HCT116 (cell line): ENCODE data around the gene MYO1B. TPM values are rescaled to one million over a fixed set of nuclear protein-coding genes. Genes with fewer than 3 reads are reported as not detected.

ENCODE experiments used
- ATAC-seq: fragments of 200-7000 bp; cut with Tn5 transposase; 2 replicates; pipeline ENCODE4 v1.9.1; 2020; ENCODE audit warnings: mild to moderate bottlenecking, moderate library complexity
- BruUV-seq: library from RNA; stranded (reverse); fragments of 400-500 nt; replicated peaks from 2 replicates; lab custom pipeline; 2021; lab: Mats Ljungman, UMichigan
- CTCF ChIA-PET: fragments of 300-600 bp; sonication (Branson Sonifier 250); formaldehyde crosslinking; loops from one replicate; lab custom pipeline; 2021; ENCODE audit warnings: antibody characterized with exemption; lab: Charles Lee
- POLR2A ChIA-PET: fragments of 300-600, 350-600 bp; sonication (Branson Sonifier 250); formaldehyde crosslinking; loops from one replicate; lab custom pipeline; 2021; ENCODE audit warnings: antibody characterized with exemption; lab: Charles Lee
- RAD21 ChIA-PET, 2 experiments: fragments of 300-600 bp; sonication (Branson Sonifier 250); formaldehyde crosslinking; loops; one replicate each; lab custom pipeline; 2023; ENCODE audit warnings: low total read pairs in 2 of 2; ENCODE audit not compliant: uncharacterized antibody in 2 of 2, unreplicated experiment in 2 of 2, low non-redundant PET in 1 of 2; lab: Charles Lee
- DNase-seq: peaks from one replicate; pipeline ENCODE4 v3.0.0-alpha.2; 2010; ENCODE audit warnings: low read depth, low spot score
- H2AFZ ChIP-seq: fragments of 200-600 bp; shearing (Covaris generic), sonication (generic); 2 replicates; pipeline ENCODE4 v1.6.1; 2017; ENCODE audit warnings: low read depth, mixed run types, mixed read lengths, antibody characterized with exemption, low read length; ENCODE audit not compliant: poor library complexity, severe bottlenecking
- H3K27ac ChIP-seq: 2 replicates; pipeline ENCODE4 v1.5.1; 2012; ENCODE audit warnings: low read depth, low read length
- H3K27me3 ChIP-seq: fragments of 200-600 bp; sonication (generic); 2 replicates; pipeline ENCODE4 v1.6.1; 2016; ENCODE audit warnings: mixed run types, low read length, mixed read lengths; ENCODE audit not compliant: insufficient read depth
- H3K36me3 ChIP-seq, 2 experiments: fragments of 200-500 bp in 1 of 2; fragments of 200-600 bp in 1 of 2; sonication (Bioruptor generic) in 1 of 2; sonication (generic) in 1 of 2; 2 replicates each; pipeline versions ENCODE4 v1.5.1 to v1.6.1; 2014 to 2016; ENCODE audit warnings: low read length in 2 of 2, inconsistent platforms in 1 of 2, mixed read lengths in 1 of 2, mixed run types in 1 of 2; ENCODE audit not compliant: insufficient read depth in 2 of 2, control insufficient read depth in 1 of 2
- H3K4me1 ChIP-seq, 2 experiments: fragments of 200-600 bp in 1 of 2; sonication (generic) in 1 of 2; 2 replicates each; pipeline versions ENCODE4 v1.5.1 to v1.6.1; 2012 to 2017; ENCODE audit warnings: low read length in 2 of 2, inconsistent platforms in 1 of 2, mild to moderate bottlenecking in 1 of 2, mixed read lengths in 1 of 2, mixed run types in 1 of 2, moderate library complexity in 1 of 2; ENCODE audit not compliant: insufficient read depth in 2 of 2, control insufficient read depth in 1 of 2
- H3K4me2 ChIP-seq: fragments of 200-600 bp; sonication (generic); 2 replicates; pipeline ENCODE4 v1.6.1; 2017; ENCODE audit warnings: mixed run types, low read length, mixed read lengths
- H3K4me3 ChIP-seq, 2 experiments: fragments of 200-600 bp in 1 of 2; sonication (generic) in 1 of 2; replicated peaks in 1 of 2; 2 replicates each; pipeline ENCODE4 v1.5.1; 2011 to 2016; ENCODE audit warnings: low read length in 2 of 2, control low read depth in 1 of 2, low read depth in 1 of 2, mild to moderate bottlenecking in 1 of 2, mixed read lengths in 1 of 2, mixed run types in 1 of 2
- H3K79me2 ChIP-seq: fragments of 200-600 bp; sonication (generic); 2 replicates; pipeline ENCODE4 v1.6.1; 2017; ENCODE audit warnings: mild to moderate bottlenecking, mixed run types, low read length, moderate library complexity, mixed read lengths; ENCODE audit not compliant: insufficient read depth
- H3K9ac ChIP-seq: fragments of 200-600 bp; sonication (generic); 2 replicates; pipeline ENCODE4 v1.6.1; 2016; ENCODE audit warnings: low read length, mixed read lengths
- H3K9me2 ChIP-seq: fragments of 200-600 bp; sonication (generic), shearing (Covaris generic); 2 replicates; pipeline ENCODE4 v1.6.1; 2017; ENCODE audit warnings: mixed run types, mild to moderate bottlenecking, moderate library complexity; ENCODE audit not compliant: insufficient read depth
- H3K9me3 ChIP-seq, 2 experiments: fragments of 200-500 bp in 1 of 2; fragments of 200-600 bp in 1 of 2; sonication (Bioruptor generic) in 1 of 2; sonication (generic) in 1 of 2; 2 replicates each; pipeline ENCODE4 v1.6.1; 2014 to 2017; ENCODE audit warnings: low read length in 2 of 2, mixed read lengths in 2 of 2, inconsistent platforms in 1 of 2, low read depth in 1 of 2, mild to moderate bottlenecking in 1 of 2, mixed run types in 1 of 2, moderate library complexity in 1 of 2; ENCODE audit not compliant: control insufficient read depth in 1 of 2, insufficient read depth in 1 of 2
- H4K20me1 ChIP-seq: fragments of 200-600 bp; sonication (generic), shearing (Covaris generic); 2 replicates; pipeline ENCODE4 v1.6.1; 2017; ENCODE audit warnings: mixed run types, mild to moderate bottlenecking, moderate library complexity; ENCODE audit not compliant: insufficient read depth
- ATF3 ChIP-seq: IDR thresholded peaks from 2 replicates; pipeline ENCODE4 v1.6.1; 2012
- CBX3 ChIP-seq: IDR thresholded peaks from 2 replicates; pipeline ENCODE4 v1.6.1; 2012; ENCODE audit warnings: low read depth
- CEBPB ChIP-seq: IDR thresholded peaks from 2 replicates; pipeline ENCODE4 v1.6.1; 2012; ENCODE audit warnings: low read depth
- CTCF ChIP-seq, 3 experiments: fragments of 200-600 bp in 1 of 3; sonication (generic) in 1 of 3; IDR thresholded peaks in 2 of 3; conservative IDR thresholded peaks in 1 of 3; 2 replicates each; pipeline ENCODE4 v1.5.1; 2012 to 2017; ENCODE audit warnings: low read depth in 2 of 3, low read length in 2 of 3, antibody characterized with exemption in 1 of 3, borderline replicate concordance in 1 of 3, control low read depth in 1 of 3, mild to moderate bottlenecking in 1 of 3, mixed read lengths in 1 of 3, mixed run types in 1 of 3, moderate library complexity in 1 of 3; ENCODE audit not compliant: insufficient read depth in 1 of 3
- EGR1 ChIP-seq: IDR thresholded peaks from 2 replicates; pipeline ENCODE4 v1.6.1; 2012; ENCODE audit warnings: low read depth
- JUND ChIP-seq: IDR thresholded peaks from 2 replicates; pipeline ENCODE4 v1.6.1; 2012
- MAX ChIP-seq: IDR thresholded peaks from 2 replicates; pipeline ENCODE4 v1.6.1; 2012
- POLR2A ChIP-seq: IDR thresholded peaks from 2 replicates; pipeline ENCODE4 v1.7.0; 2011; ENCODE audit warnings: borderline replicate concordance; ENCODE audit not compliant: insufficient read depth, insufficient read length; ENCODE audit errors: extremely low read depth
- SIN3A ChIP-seq: IDR thresholded peaks from 2 replicates; pipeline ENCODE4 v1.6.1; 2012; ENCODE audit warnings: low read depth
- SP1 ChIP-seq: IDR thresholded peaks from 2 replicates; pipeline ENCODE4 v1.6.1; 2012; ENCODE audit warnings: low read depth
- SRF ChIP-seq: IDR thresholded peaks from 2 replicates; pipeline ENCODE4 v1.6.1; 2012; ENCODE audit warnings: low read depth
- TCF7L2 ChIP-seq: IDR thresholded peaks from 2 replicates; pipeline ENCODE4 v1.7.0; 2011; ENCODE audit warnings: borderline replicate concordance, inconsistent platforms; ENCODE audit not compliant: insufficient read depth, insufficient read length; ENCODE audit errors: extremely low read depth
- YY1 ChIP-seq: IDR thresholded peaks from 2 replicates; pipeline ENCODE4 v1.6.1; 2011; ENCODE audit warnings: low read length, low read depth, moderate library complexity, mild to moderate bottlenecking; ENCODE audit not compliant: insufficient replicate concordance; ENCODE audit errors: extremely low read depth
- ZBTB33 ChIP-seq: IDR thresholded peaks from 2 replicates; pipeline ENCODE4 v1.6.1; 2011; ENCODE audit warnings: mild to moderate bottlenecking, low read length, moderate library complexity; ENCODE audit not compliant: insufficient replicate concordance; ENCODE audit errors: extremely low read depth
- ZFX ChIP-seq: fragments of 450-650 bp; IDR thresholded peaks from 2 replicates; pipeline ENCODE4 v1.6.1; 2017
- intact Hi-C: fragments of 100-400 bp; cut with micrococcal nuclease; formaldehyde crosslinking; loops from 2 replicates; pipeline ENCODE4 v1.10.0; 2022
- total RNA-seq: library from RNA; stranded (reverse); gene quantifications from one replicate; pipeline ENCODE4 v1.2.1, GENCODE V29; 2021; ENCODE audit not compliant: unreplicated experiment

The MYO1B gene
- total RNA-seq, 1 experiment from 2014 or later, result 51.7 TPM

- Histone ChIP-seq H3K4me3 (no peak overlapping the region), H3K9me3 (no peaks in the 10 kb centered on the region), H3K27ac (no peak overlapping the region), H3K9me2 (no peaks in the 10 kb centered on the region), H3K36me3 (peaks cover 17 to 33% of the 10 kb centered on the region in 2 experiments), H3K4me1 (no peaks in the 10 kb centered on the region), H2AFZ (no peak overlapping the region), H3K4me2 (no peak overlapping the region), H3K27me3 (no peaks in the 10 kb centered on the region), H3K9ac (no peak overlapping the region), H3K79me2 (no peaks in the 10 kb centered on the region), H4K20me1 (no peaks in the 10 kb centered on the region)
- POLR2A ChIA-PET, result no interaction called here
- CTCF ChIA-PET, result no interaction called here
- no peak for ATAC-seq
- TF ChIP-seq SRF, result no peak
- no peak for TF ChIP-seq YY1
- TF ChIP-seq POLR2A, result no peak
- TF ChIP-seq CTCF (IDR thresholded peaks at IDR 0.05 in 2 of 3, conservative IDR thresholded peaks at IDR 0.05 in 1 of 3; ENCODE audit: borderline replicate concordance in 1 of 3, insufficient read depth in 1 of 3, low read depth in 2 of 3, low read length in 2 of 3), result no peak
- no peak for TF ChIP-seq EGR1
- no peak for TF ChIP-seq ZFX
- RAD21 ChIA-PET, result no interaction called here
- no TSS peak for BruUV-seq
- intact Hi-C loops, result no loop called here
- DNase-seq, result no peak
Measured at GRCh38 chr2:191411472-191411871, 166.3 kb downstream of the MYO1B start.

- BruUV-seq, result no TSS peak
- DNase-seq (no peak), ATAC-seq (no peak)
- POLR2A ChIA-PET, result no interaction called here
- intact Hi-C loops, result no loop called here
- Histone ChIP-seq H3K9me3 (no peaks in the 10 kb centered on the region), H3K4me3 (no peak overlapping the region), H3K9ac (no peak overlapping the region), H3K27ac (no peak overlapping the region), H3K9me2 (no peaks in the 10 kb centered on the region), H3K4me2 (no peak overlapping the region), H2AFZ (no peak overlapping the region), H3K36me3 (peaks cover 17 to 33% of the 10 kb centered on the region in 2 experiments), H3K27me3 (no peaks in the 10 kb centered on the region), H3K79me2 (no peaks in the 10 kb centered on the region), H3K4me1 (no peaks in the 10 kb centered on the region), H4K20me1 (no peaks in the 10 kb centered on the region)
- RAD21 ChIA-PET, result no interaction called here
- CTCF ChIA-PET, result no interaction called here
- TF ChIP-seq SIN3A, result no peak
- TF ChIP-seq CBX3, result no peak
- no peak for TF ChIP-seq MAX
- no peak for TF ChIP-seq JUND
- no peak for TF ChIP-seq POLR2A
- TF ChIP-seq CEBPB, result no peak
- TF ChIP-seq SP1, result no peak
- no peak for TF ChIP-seq TCF7L2
- TF ChIP-seq ATF3, result no peak
- no peak for TF ChIP-seq ZBTB33
- no peak for TF ChIP-seq SRF
Measured at GRCh38 chr2:191412353-191412752, 167.1 kb downstream of the MYO1B start.
